Glutamatergic neuron (in vitro differentiated cells): ENCODE measurements around the gene QKI. TPM values are rescaled to one million over a fixed set of nuclear protein-coding genes. Genes with fewer than 3 reads are reported as not detected.

Experiments
- DNase-seq: peaks from one replicate; pipeline ENCODE4 v3.0.0; 2022
- H3K27ac Mint-ChIP-seq: one replicate; pipeline ENCODE4 v1.8.0; 2020; ENCODE audit warnings: mild to moderate bottlenecking, mixed read lengths, inconsistent platforms; ENCODE audit not compliant: unreplicated experiment
- H3K27me3 Mint-ChIP-seq: one replicate; pipeline ENCODE4 v1.8.0; 2020; ENCODE audit warnings: mild to moderate bottlenecking, moderate library complexity, mixed read lengths, inconsistent platforms; ENCODE audit not compliant: unreplicated experiment
- H3K36me3 Mint-ChIP-seq: one replicate; pipeline ENCODE4 v1.8.0; 2020; ENCODE audit warnings: mild to moderate bottlenecking, mixed read lengths, inconsistent platforms; ENCODE audit not compliant: unreplicated experiment
- H3K4me1 Mint-ChIP-seq: one replicate; pipeline ENCODE4 v1.8.0; 2020; ENCODE audit warnings: mild to moderate bottlenecking, low read depth, mixed read lengths, inconsistent platforms; ENCODE audit not compliant: unreplicated experiment
- H3K4me3 Mint-ChIP-seq: one replicate; pipeline ENCODE4 v1.8.0; 2020; ENCODE audit warnings: mild to moderate bottlenecking, mixed read lengths, inconsistent platforms; ENCODE audit not compliant: unreplicated experiment
- H3K9me3 Mint-ChIP-seq: one replicate; pipeline ENCODE4 v1.8.0; 2020; ENCODE audit warnings: mild to moderate bottlenecking, moderate library complexity, mixed read lengths, inconsistent platforms; ENCODE audit not compliant: unreplicated experiment
- total RNA-seq: library from RNA; stranded (reverse); fragmentation: NEBNext Ultra II Directional; extraction: Animal tissue kit (Norgen Biotek cat#: 25700); gene quantifications from one replicate; pipeline ENCODE4 v1.2.1, GENCODE V29; 2021; ENCODE audit not compliant: unreplicated experiment
- TF ChIP-seq, protein P1 (sequence below): fragments of 200-600 bp; sonication (generic); IDR thresholded peaks from one replicate; pipeline ENCODE4 v1.5.0; 2021; ENCODE audit not compliant: partially characterized antibody, unreplicated experiment

Gene QKI
- total RNA-seq, 1 donor from 2014 or later: 50.5 TPM

DNA sequence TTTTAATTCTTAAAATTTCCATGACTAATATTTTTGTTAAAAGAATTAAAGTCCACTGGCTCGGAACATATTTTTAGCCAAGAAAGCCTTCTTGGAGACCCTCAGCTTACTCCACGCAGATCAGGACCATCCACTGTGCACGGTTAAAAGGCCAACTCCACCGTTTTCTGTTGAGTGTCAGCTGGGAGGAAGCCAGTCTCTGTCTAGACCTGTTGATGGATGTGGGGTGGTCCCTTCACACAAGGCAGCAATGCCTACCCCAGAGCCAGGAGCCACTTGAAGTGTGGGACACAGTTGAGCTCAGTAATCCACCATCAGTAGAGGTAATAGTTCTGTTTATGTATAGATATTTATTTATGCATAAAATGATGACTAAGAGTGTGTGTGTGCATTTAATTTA, 19.9 kb upstream of the QKI start:
- peaks cover 2% of the 10 kb centered on the region for H3K9me3 Mint-ChIP-seq
- no peaks in the 10 kb centered on the region for H3K36me3 Mint-ChIP-seq
- peaks cover 7% of the 10 kb centered on the region for H3K27me3 Mint-ChIP-seq
- TF ChIP-seq, protein P1, sequence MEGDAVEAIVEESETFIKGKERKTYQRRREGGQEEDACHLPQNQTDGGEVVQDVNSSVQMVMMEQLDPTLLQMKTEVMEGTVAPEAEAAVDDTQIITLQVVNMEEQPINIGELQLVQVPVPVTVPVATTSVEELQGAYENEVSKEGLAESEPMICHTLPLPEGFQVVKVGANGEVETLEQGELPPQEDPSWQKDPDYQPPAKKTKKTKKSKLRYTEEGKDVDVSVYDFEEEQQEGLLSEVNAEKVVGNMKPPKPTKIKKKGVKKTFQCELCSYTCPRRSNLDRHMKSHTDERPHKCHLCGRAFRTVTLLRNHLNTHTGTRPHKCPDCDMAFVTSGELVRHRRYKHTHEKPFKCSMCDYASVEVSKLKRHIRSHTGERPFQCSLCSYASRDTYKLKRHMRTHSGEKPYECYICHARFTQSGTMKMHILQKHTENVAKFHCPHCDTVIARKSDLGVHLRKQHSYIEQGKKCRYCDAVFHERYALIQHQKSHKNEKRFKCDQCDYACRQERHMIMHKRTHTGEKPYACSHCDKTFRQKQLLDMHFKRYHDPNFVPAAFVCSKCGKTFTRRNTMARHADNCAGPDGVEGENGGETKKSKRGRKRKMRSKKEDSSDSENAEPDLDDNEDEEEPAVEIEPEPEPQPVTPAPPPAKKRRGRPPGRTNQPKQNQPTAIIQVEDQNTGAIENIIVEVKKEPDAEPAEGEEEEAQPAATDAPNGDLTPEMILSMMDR: no peak
- H3K4me3 Mint-ChIP-seq: no peak overlapping the region
- no peak for DNase-seq
- H3K4me1 Mint-ChIP-seq: peaks cover 12% of the 10 kb centered on the region
- no peak overlapping the region for H3K27ac Mint-ChIP-seq

DNA sequence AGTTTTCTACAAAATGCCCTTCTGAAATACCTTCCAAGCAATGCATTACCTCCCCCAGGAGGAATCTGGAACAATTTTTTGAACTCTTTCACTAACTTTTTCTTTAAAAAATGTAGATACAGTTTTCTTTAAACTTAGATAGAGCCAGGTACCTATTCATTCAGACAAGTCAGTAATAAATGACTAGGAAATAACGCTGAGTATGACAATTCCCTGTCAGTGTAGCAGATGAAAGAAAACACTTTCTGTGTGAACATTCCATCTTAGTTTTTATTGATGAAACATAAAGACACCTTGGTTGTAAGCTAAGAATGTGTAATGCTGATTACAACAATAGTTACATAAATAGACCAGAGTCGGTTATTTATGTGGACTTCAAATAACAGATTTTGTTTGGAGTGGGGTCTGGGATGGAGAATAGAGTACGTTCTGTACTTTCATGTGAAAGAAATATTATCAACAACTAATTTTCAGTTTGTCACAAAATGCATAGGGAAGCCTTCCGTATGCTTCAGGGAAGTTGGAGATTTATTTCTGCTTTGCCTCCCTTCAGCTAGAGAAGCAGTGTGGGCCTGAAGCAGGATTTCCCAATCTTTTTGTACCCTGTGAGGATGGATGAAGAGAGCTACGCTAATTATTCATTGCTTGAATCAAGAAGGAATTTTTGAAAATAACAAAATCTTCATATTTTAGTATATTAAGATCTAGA, 19.2 kb upstream of the QKI start:
- Mint-ChIP-seq H3K4me3 (no peak overlapping the region), H3K36me3 (no peaks in the 10 kb centered on the region), H3K27me3 (peaks cover 7% of the 10 kb centered on the region), H3K4me1 (peaks cover 12% of the 10 kb centered on the region), H3K27ac (no peak overlapping the region), H3K9me3 (peaks cover 2% of the 10 kb centered on the region)
- no peak for DNase-seq
- TF ChIP-seq, protein P1: no peak

DNA sequence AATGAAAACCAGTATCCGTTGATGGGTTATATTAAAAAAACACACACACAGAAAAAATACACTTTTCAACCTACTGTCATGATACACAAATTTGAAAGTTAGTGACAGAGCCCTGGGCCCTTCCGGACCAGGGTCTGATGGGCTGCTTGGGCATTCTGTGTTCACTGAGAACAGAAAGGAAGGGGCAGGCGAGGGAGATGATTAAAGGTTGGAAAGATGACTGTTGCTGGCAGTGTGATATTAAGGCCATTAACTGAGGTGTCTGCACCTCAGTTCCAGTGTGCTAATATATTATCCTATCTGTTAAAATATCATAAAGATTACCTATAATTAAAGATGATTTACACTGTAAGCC, 18.7 kb upstream of the QKI start:
- TF ChIP-seq, protein P1: no peak
- peaks cover 12% of the 10 kb centered on the region for H3K4me1 Mint-ChIP-seq

DNA sequence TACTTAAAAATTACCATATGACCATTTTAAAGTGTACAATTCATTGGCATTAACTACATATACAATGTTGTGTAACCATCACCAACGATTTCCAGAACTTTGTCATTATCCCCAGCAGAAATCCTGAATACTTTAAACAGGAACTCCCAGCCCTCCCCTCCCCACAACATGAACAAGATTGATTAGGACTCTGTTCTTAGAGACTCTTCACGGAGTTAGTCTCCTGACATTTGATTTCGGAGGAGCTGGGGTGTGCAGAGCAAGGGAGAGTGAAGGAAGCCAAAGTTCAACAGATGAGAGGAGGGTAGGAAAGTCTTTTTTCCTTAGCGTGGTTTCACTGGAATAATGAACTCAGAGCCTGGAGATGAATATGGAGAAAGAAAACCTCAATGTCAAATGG, 17.2 kb upstream of the QKI start:
- Mint-ChIP-seq H3K9me3 (peaks cover 2% of the 10 kb centered on the region), H3K4me1 (peaks cover 12% of the 10 kb centered on the region), H3K36me3 (no peaks in the 10 kb centered on the region), H3K4me3 (no peak overlapping the region), H3K27me3 (peaks cover 5% of the 10 kb centered on the region), H3K27ac (no peak overlapping the region)
- TF ChIP-seq, protein P1: no peak
- DNase-seq: no peak

More for the DNA sequence above, 18.7 kb upstream of the QKI start:
- H3K27ac Mint-ChIP-seq: no peak overlapping the region
- H3K36me3 Mint-ChIP-seq: no peaks in the 10 kb centered on the region
- H3K27me3 Mint-ChIP-seq: peaks cover 6% of the 10 kb centered on the region
- no peak for DNase-seq
- H3K4me3 Mint-ChIP-seq: no peak overlapping the region
- H3K9me3 Mint-ChIP-seq: peaks cover 2% of the 10 kb centered on the region

DNA sequence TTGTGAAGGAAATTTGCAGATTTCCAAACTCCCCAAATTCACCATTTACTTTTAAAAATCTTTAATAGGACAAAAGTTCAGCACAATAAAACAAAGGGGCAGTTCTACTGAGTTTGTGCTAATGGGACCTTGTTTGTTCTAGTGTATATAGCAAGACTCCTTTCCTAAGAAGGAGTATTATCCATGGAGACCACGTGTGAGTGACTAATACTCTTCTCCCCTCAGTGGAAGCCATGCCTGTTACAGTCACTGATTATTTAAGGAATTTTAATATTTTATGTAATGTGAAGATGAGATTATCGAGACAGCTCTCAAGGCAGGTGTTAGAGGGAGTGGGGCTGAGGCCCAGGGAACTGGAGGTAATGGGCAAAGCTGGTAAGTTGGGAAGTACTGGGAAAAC, 16.4 kb upstream of the QKI start:
- Mint-ChIP-seq H3K27me3 (peaks cover 7% of the 10 kb centered on the region), H3K27ac (no peak overlapping the region), H3K9me3 (peaks cover 2% of the 10 kb centered on the region), H3K36me3 (no peaks in the 10 kb centered on the region), H3K4me3 (no peak overlapping the region), H3K4me1 (peaks cover 10% of the 10 kb centered on the region)
- DNase-seq: no peak
- TF ChIP-seq, protein P1: no peak
